ENCODE results near the gene PRMT7.

The PRMT7 gene

GRCh38 chr16:68273459-68273858 lies 37.4 kb upstream of the PRMT7 start:
- WGBS (ENCODE audit: insufficient coverage, insufficient read length), result no CpG with 5 or more reads among the region's 5 CpGs
- H3K4me1 ChIP-seq (ENCODE audit: control insufficient read depth, insufficient read depth, low read length), result no peaks in the 10 kb centered on the region

GRCh38 chr16:68273896-68274295 lies 36.9 kb upstream of the PRMT7 start:
- no CpG with 5 or more reads among the region's 8 CpGs for WGBS (ENCODE audit: insufficient coverage, insufficient read length)
- Histone ChIP-seq H3K9me3 (ENCODE audit: control insufficient read depth, insufficient read depth, low read length) (no peaks in the 10 kb centered on the region), H3K27ac (ENCODE audit: low read length) (no peak overlapping the region), H3K27me3 (ENCODE audit: control insufficient read depth, insufficient read depth, low read length) (no peaks in the 10 kb centered on the region), H3K36me3 (ENCODE audit: control insufficient read depth, insufficient read depth, low read length) (no peaks in the 10 kb centered on the region), H3K4me3 (ENCODE audit: low read length) (no peak overlapping the region), H3K4me1 (ENCODE audit: control insufficient read depth, insufficient read depth, low read length) (no peaks in the 10 kb centered on the region)
- no peak for DNase-seq (ENCODE audit: low read depth, low spot score)

More at GRCh38 chr16:68273459-68273858, 37.4 kb upstream of the PRMT7 start:
- Histone ChIP-seq H3K36me3 (ENCODE audit: control insufficient read depth, insufficient read depth, low read length) (no peaks in the 10 kb centered on the region), H3K27ac (ENCODE audit: low read length) (no peak overlapping the region), H3K9me3 (ENCODE audit: control insufficient read depth, insufficient read depth, low read length) (no peaks in the 10 kb centered on the region), H3K27me3 (ENCODE audit: control insufficient read depth, insufficient read depth, low read length) (no peaks in the 10 kb centered on the region), H3K4me3 (ENCODE audit: low read length) (no peak overlapping the region)
- DNase-seq (ENCODE audit: low read depth, low spot score), result no peak

- H3K27ac ChIP-seq (ENCODE audit: low read length), result no peak overlapping the region
- no peaks in the 10 kb centered on the region for H3K9me3 ChIP-seq (ENCODE audit: control insufficient read depth, insufficient read depth, low read length)
- no peaks in the 10 kb centered on the region for H3K36me3 ChIP-seq (ENCODE audit: control insufficient read depth, insufficient read depth, low read length)
- H3K4me1 ChIP-seq (ENCODE audit: control insufficient read depth, insufficient read depth, low read length), result no peaks in the 10 kb centered on the region
- DNase-seq (ENCODE audit: low read depth, low spot score), result no peak
- WGBS (ENCODE audit: insufficient coverage, insufficient read length), result no CpG with 5 or more reads among the region's 4 CpGs
- no peak overlapping the region for H3K4me3 ChIP-seq (ENCODE audit: low read length)
- H3K27me3 ChIP-seq (ENCODE audit: control insufficient read depth, insufficient read depth, low read length), result no peaks in the 10 kb centered on the region
These were observed 36.4 kb upstream of the PRMT7 start for GRCh38 chr16:68274441-68274840.

GRCh38 chr16:68275611-68276191 lies 35.1 kb upstream of the PRMT7 start:
- Histone ChIP-seq H3K4me3 (ENCODE audit: low read length) (no peak overlapping the region), H3K4me1 (ENCODE audit: control insufficient read depth, insufficient read depth, low read length) (no peaks in the 10 kb centered on the region), H3K9me3 (ENCODE audit: control insufficient read depth, insufficient read depth, low read length) (no peaks in the 10 kb centered on the region), H3K27me3 (ENCODE audit: control insufficient read depth, insufficient read depth, low read length) (no peaks in the 10 kb centered on the region), H3K36me3 (ENCODE audit: control insufficient read depth, insufficient read depth, low read length) (no peaks in the 10 kb centered on the region), H3K27ac (ENCODE audit: low read length) (no peak overlapping the region)
- DNase-seq (ENCODE audit: low read depth, low spot score), result no peak
- WGBS (ENCODE audit: insufficient coverage, insufficient read length), result no CpG with 5 or more reads among the region's 4 CpGs

GRCh38 chr16:68276223-68276622 lies 34.6 kb upstream of the PRMT7 start:
- Histone ChIP-seq H3K9me3 (ENCODE audit: control insufficient read depth, insufficient read depth, low read length) (no peaks in the 10 kb centered on the region), H3K36me3 (ENCODE audit: control insufficient read depth, insufficient read depth, low read length) (no peaks in the 10 kb centered on the region), H3K27ac (ENCODE audit: low read length) (no peak overlapping the region), H3K27me3 (ENCODE audit: control insufficient read depth, insufficient read depth, low read length) (no peaks in the 10 kb centered on the region), H3K4me3 (ENCODE audit: low read length) (no peak overlapping the region), H3K4me1 (ENCODE audit: control insufficient read depth, insufficient read depth, low read length) (no peaks in the 10 kb centered on the region)
- WGBS (ENCODE audit: insufficient coverage, insufficient read length), result no CpG with 5 or more reads among the region's 3 CpGs
- DNase-seq (ENCODE audit: low read depth, low spot score), result no peak

GRCh38 chr16:68279726-68280558 lies 30.9 kb upstream of the PRMT7 start:
- H3K27ac ChIP-seq (ENCODE audit: low read length), result no peak overlapping the region
- DNase-seq (ENCODE audit: low read depth, low spot score), result no peak
- H3K9me3 ChIP-seq (ENCODE audit: control insufficient read depth, insufficient read depth, low read length), result no peaks in the 10 kb centered on the region
- WGBS (ENCODE audit: insufficient coverage, insufficient read length), result no CpG with 5 or more reads among the region's 13 CpGs
- no peak overlapping the region for H3K4me3 ChIP-seq (ENCODE audit: low read length)
- no peaks in the 10 kb centered on the region for H3K27me3 ChIP-seq (ENCODE audit: control insufficient read depth, insufficient read depth, low read length)
- H3K36me3 ChIP-seq (ENCODE audit: control insufficient read depth, insufficient read depth, low read length), result no peaks in the 10 kb centered on the region
- no peaks in the 10 kb centered on the region for H3K4me1 ChIP-seq (ENCODE audit: control insufficient read depth, insufficient read depth, low read length)

- DNase-seq (ENCODE audit: low read depth, low spot score), result no peak
- H3K36me3 ChIP-seq (ENCODE audit: control insufficient read depth, insufficient read depth, low read length), result no peaks in the 10 kb centered on the region
These were observed 29.3 kb upstream of the PRMT7 start for GRCh38 chr16:68281368-68282063.

GRCh38 chr16:68282064-68282452 lies 28.8 kb upstream of the PRMT7 start:
- no peaks in the 10 kb centered on the region for H3K36me3 ChIP-seq (ENCODE audit: control insufficient read depth, insufficient read depth, low read length)

More at GRCh38 chr16:68281368-68282063, 29.3 kb upstream of the PRMT7 start:
- Histone ChIP-seq H3K4me3 (ENCODE audit: low read length) (no peak overlapping the region), H3K4me1 (ENCODE audit: control insufficient read depth, insufficient read depth, low read length) (no peaks in the 10 kb centered on the region), H3K27me3 (ENCODE audit: control insufficient read depth, insufficient read depth, low read length) (no peaks in the 10 kb centered on the region), H3K9me3 (ENCODE audit: control insufficient read depth, insufficient read depth, low read length) (no peaks in the 10 kb centered on the region), H3K27ac (ENCODE audit: low read length) (no peak overlapping the region)
- WGBS (ENCODE audit: insufficient coverage, insufficient read length), result no CpG with 5 or more reads among the region's 4 CpGs

GRCh38 chr16:68283346-68283745 lies 27.5 kb upstream of the PRMT7 start:
- no peak overlapping the region for H3K27ac ChIP-seq (ENCODE audit: low read length)
- 0 out of 2 replicates have a peak, but pooled peaks cover 2% of the 10 kb centered on the region for H3K36me3 ChIP-seq (ENCODE audit: control insufficient read depth, insufficient read depth, low read length)
- no peak for DNase-seq (ENCODE audit: low read depth, low spot score)
- H3K9me3 ChIP-seq (ENCODE audit: control insufficient read depth, insufficient read depth, low read length), result no peaks in the 10 kb centered on the region
- H3K27me3 ChIP-seq (ENCODE audit: control insufficient read depth, insufficient read depth, low read length), result no peaks in the 10 kb centered on the region
- WGBS (ENCODE audit: insufficient coverage, insufficient read length), result no CpG with 5 or more reads among the region's 5 CpGs
- H3K4me3 ChIP-seq (ENCODE audit: low read length), result no peak overlapping the region
- no peaks in the 10 kb centered on the region for H3K4me1 ChIP-seq (ENCODE audit: control insufficient read depth, insufficient read depth, low read length)

More at GRCh38 chr16:68282064-68282452, 28.8 kb upstream of the PRMT7 start:
- no peaks in the 10 kb centered on the region for H3K4me1 ChIP-seq (ENCODE audit: control insufficient read depth, insufficient read depth, low read length)
- no peak for DNase-seq (ENCODE audit: low read depth, low spot score)
- H3K27me3 ChIP-seq (ENCODE audit: control insufficient read depth, insufficient read depth, low read length), result no peaks in the 10 kb centered on the region
- no peak overlapping the region for H3K27ac ChIP-seq (ENCODE audit: low read length)
- no peak overlapping the region for H3K4me3 ChIP-seq (ENCODE audit: low read length)
- WGBS (ENCODE audit: insufficient coverage, insufficient read length), result no CpG with 5 or more reads among the region's 4 CpGs
- no peaks in the 10 kb centered on the region for H3K9me3 ChIP-seq (ENCODE audit: control insufficient read depth, insufficient read depth, low read length)

GRCh38 chr16:68283801-68284598 lies 26.8 kb upstream of the PRMT7 start:
- Histone ChIP-seq H3K27ac (ENCODE audit: low read length) (no peak overlapping the region), H3K36me3 (ENCODE audit: control insufficient read depth, insufficient read depth, low read length) (0 out of 2 replicates have a peak, but pooled peaks cover 2% of the 10 kb centered on the region), H3K9me3 (ENCODE audit: control insufficient read depth, insufficient read depth, low read length) (no peaks in the 10 kb centered on the region), H3K27me3 (ENCODE audit: control insufficient read depth, insufficient read depth, low read length) (no peaks in the 10 kb centered on the region), H3K4me3 (ENCODE audit: low read length) (no peak overlapping the region), H3K4me1 (ENCODE audit: control insufficient read depth, insufficient read depth, low read length) (no peaks in the 10 kb centered on the region)
- WGBS (ENCODE audit: insufficient coverage, insufficient read length), result no CpG with 5 or more reads among the region's 9 CpGs
- DNase-seq (ENCODE audit: low read depth, low spot score), result no peak

Measured in iPS DF 6.9 (cell line).